Calu3 (cell line): ENCODE data around the gene SLC12A7. TPM values are rescaled to one million over a fixed set of nuclear protein-coding genes. Genes with fewer than 3 reads are reported as not detected.
A peak's percentile ranks its signal among the peaks of the same experiment; 100 is the strongest.

Experiments
- BruUV-seq: library from RNA; stranded (reverse); fragments of 400-500 nt; replicated peaks from 2 replicates; lab custom pipeline; 2021; lab: Mats Ljungman, UMichigan
- CTCF ChIA-PET: fragments of 300-600 bp; sonication (Branson Sonifier 250); formaldehyde crosslinking; loops from one replicate; lab custom pipeline; 2022; ENCODE audit warnings: antibody characterized with exemption; lab: Charles Lee
- DNase-seq: peaks from one replicate; pipeline ENCODE4 v3.0.0; 2022
- H3K27ac Mint-ChIP-seq: one replicate; pipeline ENCODE4 v1.8.0; 2022; ENCODE audit warnings: mixed read lengths; ENCODE audit not compliant: unreplicated experiment
- H3K27me3 Mint-ChIP-seq: one replicate; pipeline ENCODE4 v1.8.0; 2022; ENCODE audit warnings: mixed read lengths; ENCODE audit not compliant: unreplicated experiment
- H3K36me3 Mint-ChIP-seq: one replicate; pipeline ENCODE4 v1.8.0; 2022; ENCODE audit warnings: mild to moderate bottlenecking, moderate library complexity, mixed read lengths; ENCODE audit not compliant: insufficient read depth, unreplicated experiment
- H3K4me1 Mint-ChIP-seq: one replicate; pipeline ENCODE4 v1.8.0; 2022; ENCODE audit warnings: mild to moderate bottlenecking, low read depth, mixed read lengths; ENCODE audit not compliant: unreplicated experiment
- H3K4me3 Mint-ChIP-seq: one replicate; pipeline ENCODE4 v1.8.0; 2022; ENCODE audit warnings: mild to moderate bottlenecking, low read depth, moderate library complexity, mixed read lengths; ENCODE audit not compliant: unreplicated experiment
- H3K9me3 Mint-ChIP-seq: one replicate; pipeline ENCODE4 v1.8.0; 2022; ENCODE audit warnings: low read depth, mixed read lengths; ENCODE audit not compliant: unreplicated experiment
- CTCF ChIP-seq: fragments of 200-600 bp; IDR thresholded peaks from one replicate; pipeline ENCODE4 v1.8.0; 2022; ENCODE audit warnings: antibody characterized with exemption; ENCODE audit not compliant: unreplicated experiment
- intact Hi-C: fragments of 100-400 bp; cut with micrococcal nuclease; formaldehyde crosslinking; loops from one replicate; pipeline ENCODE4 v1.10.0; 2022; ENCODE audit not compliant: unreplicated experiment
- total RNA-seq: library from RNA; stranded (reverse); gene quantifications from 2 replicates; pipeline ENCODE4 v1.2.3, GENCODE V29; 2022

SLC12A7 gene
- total RNA-seq, 1 experiment from 2014 or later = 82.3 TPM

- Mint-ChIP-seq H3K9me3 (no peaks in the 10 kb centered on the region), H3K27me3 (no peaks in the 10 kb centered on the region), H3K4me3 (no peak overlapping the region), H3K4me1 (no peaks in the 10 kb centered on the region), H3K36me3 (peaks cover 13% of the 10 kb centered on the region), H3K27ac (no peak overlapping the region)
- CTCF ChIA-PET = interaction anchor here (1.7 kb wide), 1 partner anchor 41 kb away, joined by 4 read pairs; no protein-coding TSS in a partner anchor
- no peak for DNase-seq
- intact Hi-C loops = no loop called here
- TF ChIP-seq CTCF = no peak
- no TSS peak for BruUV-seq
Measured at GRCh38 chr5:1120236-1120999, 8.6 kb upstream of the SLC12A7 start.

GRCh38 chr5:1119312-1119831, 7.5 kb upstream of the SLC12A7 start:
- no peaks in the 10 kb centered on the region for H3K9me3 Mint-ChIP-seq
- no peaks in the 10 kb centered on the region for H3K27me3 Mint-ChIP-seq
- no peak overlapping the region for H3K4me3 Mint-ChIP-seq
- TF ChIP-seq CTCF = no peak
- CTCF ChIA-PET = interaction anchor here (0.6 to 1.7 kb wide), 3 partner anchors 10 to 88 kb away, joined by 3 to 4 read pairs (median 4); no protein-coding TSS in a partner anchor
- H3K4me1 Mint-ChIP-seq = no peaks in the 10 kb centered on the region
- intact Hi-C loops = no loop called here
- H3K27ac Mint-ChIP-seq = no peak overlapping the region
- peaks cover 6% of the 10 kb centered on the region for H3K36me3 Mint-ChIP-seq
- BruUV-seq = no TSS peak
- no peak for DNase-seq

GRCh38 chr5:1118738-1119137, 6.9 kb upstream of the SLC12A7 start:
- Mint-ChIP-seq H3K9me3 (no peaks in the 10 kb centered on the region), H3K4me1 (no peaks in the 10 kb centered on the region), H3K36me3 (no peaks in the 10 kb centered on the region), H3K4me3 (no peak overlapping the region), H3K27ac (no peak overlapping the region), H3K27me3 (no peaks in the 10 kb centered on the region)
- no TSS peak for BruUV-seq
- CTCF ChIA-PET = interaction anchor here (0.6 to 1.7 kb wide), 3 partner anchors 11 to 87 kb away, joined by 3 to 4 read pairs (median 4); no protein-coding TSS in a partner anchor
- no peak for TF ChIP-seq CTCF
- intact Hi-C loops = no loop called here
- peak; percentile 41 for DNase-seq

- no peaks in the 10 kb centered on the region for H3K9me3 Mint-ChIP-seq
- DNase-seq = no peak
- intact Hi-C loops = no loop called here
- BruUV-seq = no TSS peak
- no peak overlapping the region for H3K27ac Mint-ChIP-seq
- H3K27me3 Mint-ChIP-seq = no peaks in the 10 kb centered on the region
- peaks cover 4% of the 10 kb centered on the region for H3K36me3 Mint-ChIP-seq
- TF ChIP-seq CTCF = no peak
- H3K4me1 Mint-ChIP-seq = no peaks in the 10 kb centered on the region
- CTCF ChIA-PET = interaction anchor here (1.5 to 1.7 kb wide), 2 partner anchors 11 to 43 kb away, joined by 4 read pairs; no protein-coding TSS in a partner anchor
- no peak overlapping the region for H3K4me3 Mint-ChIP-seq
Measured at GRCh38 chr5:1118231-1118698, 6.4 kb upstream of the SLC12A7 start.
